DMS79 (cell line): Measurements from ENCODE around the gene FAM20C.

Source experiments
- DNase-seq: peaks from one replicate; lab custom pipeline; 2025; lab: John Stamatoyannopoulos, UW

The FAM20C gene

DNA sequence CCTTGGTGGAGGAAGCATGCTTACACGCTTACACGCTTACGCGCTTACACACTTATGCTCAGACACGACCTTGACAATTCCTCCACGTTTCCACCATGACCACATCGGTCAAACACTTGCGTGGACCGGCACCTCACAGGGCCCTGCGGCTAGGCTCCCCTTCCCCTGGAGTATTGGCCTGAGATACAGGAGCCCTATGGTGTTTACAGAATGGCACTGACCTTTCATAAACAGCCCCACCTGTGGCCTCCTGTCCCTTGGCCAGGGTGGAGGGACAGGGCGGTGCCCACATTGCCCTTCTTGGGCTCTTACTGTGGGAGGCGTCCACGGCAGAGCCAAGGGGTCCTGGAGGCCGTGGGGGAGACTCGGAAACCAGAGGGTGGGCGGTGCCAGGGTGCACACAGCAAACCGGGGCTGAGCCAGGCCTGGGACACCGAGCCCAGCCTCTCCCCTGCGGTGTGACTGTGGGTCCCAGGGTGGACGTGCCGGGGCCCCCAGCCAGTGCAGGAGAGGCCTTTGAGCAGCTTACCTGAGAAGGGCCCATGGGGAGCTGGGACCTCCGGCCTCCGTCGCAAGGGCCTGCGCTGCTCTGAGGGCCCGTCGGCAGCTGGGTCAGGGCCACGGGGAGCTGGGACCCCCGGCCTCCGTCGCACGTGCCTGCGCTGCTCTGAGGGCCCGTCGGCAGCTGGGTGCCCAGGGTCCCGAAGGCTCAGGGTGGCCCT, 53.4 kb downstream of the FAM20C start:
- no peak for DNase-seq

DNA sequence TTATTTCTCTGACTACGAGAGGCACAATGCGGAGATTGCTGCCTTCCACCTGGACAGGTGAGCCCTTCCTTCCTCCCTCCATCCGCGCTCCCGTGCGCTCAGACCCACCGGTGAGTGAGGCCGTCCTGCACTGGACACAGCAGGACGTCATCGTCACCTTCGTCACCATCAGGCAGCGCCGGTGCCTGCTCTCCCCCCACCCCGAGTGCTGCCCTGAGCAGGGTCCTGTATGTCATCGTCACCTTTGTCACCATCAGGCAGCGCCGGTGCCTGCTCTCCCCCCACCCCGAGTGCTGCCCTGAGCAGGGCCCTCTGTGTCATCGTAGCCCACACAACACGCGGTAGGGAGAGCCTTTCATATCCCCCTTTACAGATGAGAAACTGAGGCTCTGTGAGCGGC, 54.1 kb downstream of the FAM20C start:
- no peak for DNase-seq

DNA sequence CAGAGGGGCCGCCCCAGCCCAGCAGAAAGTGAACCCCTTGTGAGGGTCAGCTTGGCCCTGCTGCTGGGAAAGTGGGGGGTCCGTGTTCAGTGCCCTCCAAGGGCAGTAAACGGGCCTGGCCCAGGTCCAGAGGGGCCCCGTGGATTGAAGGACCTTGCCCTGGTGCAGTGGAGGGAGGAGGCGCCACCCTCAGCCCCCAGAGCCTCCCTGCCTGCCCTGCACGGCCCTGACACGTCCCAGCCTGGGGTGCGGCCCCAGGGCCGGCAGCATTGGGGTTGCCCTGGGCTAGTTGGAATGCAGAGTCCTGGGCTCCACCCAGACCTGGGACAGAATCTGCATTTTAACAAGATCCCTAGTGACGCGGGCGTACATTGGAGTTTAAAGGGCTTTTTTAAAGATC, 54.8 kb downstream of the FAM20C start:
- DNase-seq: no peak

DNA sequence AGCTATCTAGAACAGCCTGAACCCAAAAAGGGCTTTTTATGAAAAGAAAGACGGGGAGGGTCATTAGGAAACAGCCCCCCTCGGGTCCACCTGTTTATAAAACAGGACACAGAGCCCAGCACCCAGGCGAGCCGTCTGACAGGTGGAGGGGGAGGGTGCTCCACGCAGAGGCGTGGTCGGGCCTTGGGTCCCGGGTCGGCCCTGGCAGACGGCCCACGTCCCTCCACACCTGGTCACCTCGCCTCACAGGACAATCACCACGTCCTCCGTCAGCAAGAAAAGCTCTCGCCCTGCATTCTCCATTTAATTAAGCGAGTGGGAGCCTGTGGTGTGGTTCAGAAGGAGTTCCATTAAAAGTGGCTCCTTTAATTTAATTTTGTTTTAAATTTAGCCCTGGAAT, 55.3 kb downstream of the FAM20C start:
- no peak for DNase-seq

DNA sequence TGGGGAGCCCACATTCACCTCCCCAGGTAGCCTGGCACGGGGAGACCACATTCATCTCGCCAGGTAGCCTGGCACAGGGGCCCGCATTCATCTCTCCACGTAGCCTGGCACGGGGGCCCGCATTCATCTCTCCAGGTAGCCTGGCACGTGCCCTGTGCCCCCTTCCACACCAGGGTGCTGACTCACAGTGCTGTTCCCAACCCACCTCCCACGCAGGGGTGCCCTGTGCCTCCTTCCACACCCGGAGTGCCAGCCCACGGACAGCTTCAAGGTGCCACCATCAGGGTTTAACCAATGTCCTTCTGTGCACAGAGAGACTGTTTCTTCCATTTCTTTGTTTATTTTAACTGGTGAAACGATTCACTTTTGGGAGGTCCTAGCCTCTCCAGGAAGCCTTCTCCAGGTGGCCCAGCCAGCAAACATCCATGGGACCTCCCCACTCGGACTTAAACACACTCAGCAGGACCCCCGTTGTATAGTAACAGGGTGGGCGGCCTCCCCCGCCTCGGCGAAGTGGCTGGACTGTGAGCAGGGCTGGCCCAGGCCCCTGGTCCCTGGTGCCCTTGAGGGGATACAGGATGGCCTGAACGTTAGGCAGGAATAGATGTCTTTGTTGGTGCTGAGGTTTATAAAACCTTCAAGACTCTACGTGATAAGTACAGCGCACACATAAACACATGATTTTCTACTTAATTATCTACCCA, 56.5 kb downstream of the FAM20C start:
- DNase-seq: no peak

DNA sequence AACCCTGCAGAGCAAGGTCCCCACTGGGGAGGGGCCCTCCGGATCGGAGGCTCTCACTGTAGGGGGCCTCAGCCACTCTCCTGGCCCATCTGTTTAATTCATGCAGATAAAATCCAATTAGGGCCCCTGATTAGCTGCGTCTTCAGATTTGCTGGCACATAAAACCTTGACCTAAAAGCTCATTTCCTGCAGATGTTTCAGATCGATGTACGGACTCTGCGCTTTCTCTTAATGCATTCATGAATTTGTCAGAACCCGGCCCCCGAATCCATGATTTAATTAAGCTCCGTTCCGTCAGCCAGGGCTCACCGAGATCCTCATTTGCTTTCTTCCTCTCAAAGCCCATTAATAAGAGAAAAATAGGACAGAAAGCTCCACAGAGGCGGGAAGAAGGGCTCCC, 57.6 kb downstream of the FAM20C start:
- no peak for DNase-seq

DNA sequence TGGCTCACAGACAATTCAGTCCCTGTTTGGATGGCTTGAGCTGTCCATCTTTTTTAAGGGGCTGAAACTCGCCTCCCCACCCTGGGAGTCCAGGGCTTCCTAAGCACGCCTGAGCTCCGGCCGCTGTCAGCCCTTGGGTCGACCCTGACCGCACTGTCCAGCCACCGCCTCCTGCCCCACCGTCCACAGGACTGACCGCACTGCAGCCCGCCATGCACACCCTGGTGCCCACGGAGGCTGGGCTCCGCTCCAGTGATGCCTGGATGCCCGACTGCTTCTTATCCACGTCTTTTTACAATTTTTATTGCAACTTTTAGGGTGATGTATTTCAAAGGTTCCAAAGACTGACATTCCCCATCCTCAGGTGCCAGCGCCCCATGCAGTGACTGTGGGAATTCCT, 58.2 kb downstream of the FAM20C start:
- no peak for DNase-seq

DNA sequence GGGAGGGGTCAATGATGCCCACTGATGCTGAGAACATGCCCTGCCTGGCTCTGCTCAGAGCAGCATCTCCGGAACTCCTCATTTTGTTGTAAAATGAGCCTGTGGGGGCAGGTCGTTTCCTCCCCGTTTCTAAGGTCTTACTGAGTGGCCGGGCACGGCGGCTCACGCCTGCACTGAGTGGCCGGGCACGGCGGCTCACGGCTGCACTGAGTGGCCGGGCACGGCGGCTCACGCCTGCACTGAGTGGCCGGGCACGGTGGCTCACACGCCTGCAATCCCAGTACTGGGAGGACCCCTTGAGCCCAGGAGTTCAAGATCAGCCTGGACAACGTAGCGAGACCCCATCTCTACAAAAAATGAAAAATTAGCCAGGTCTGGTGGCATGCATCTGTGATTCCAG, 58.6 kb downstream of the FAM20C start:
- DNase-seq: no peak

DNA sequence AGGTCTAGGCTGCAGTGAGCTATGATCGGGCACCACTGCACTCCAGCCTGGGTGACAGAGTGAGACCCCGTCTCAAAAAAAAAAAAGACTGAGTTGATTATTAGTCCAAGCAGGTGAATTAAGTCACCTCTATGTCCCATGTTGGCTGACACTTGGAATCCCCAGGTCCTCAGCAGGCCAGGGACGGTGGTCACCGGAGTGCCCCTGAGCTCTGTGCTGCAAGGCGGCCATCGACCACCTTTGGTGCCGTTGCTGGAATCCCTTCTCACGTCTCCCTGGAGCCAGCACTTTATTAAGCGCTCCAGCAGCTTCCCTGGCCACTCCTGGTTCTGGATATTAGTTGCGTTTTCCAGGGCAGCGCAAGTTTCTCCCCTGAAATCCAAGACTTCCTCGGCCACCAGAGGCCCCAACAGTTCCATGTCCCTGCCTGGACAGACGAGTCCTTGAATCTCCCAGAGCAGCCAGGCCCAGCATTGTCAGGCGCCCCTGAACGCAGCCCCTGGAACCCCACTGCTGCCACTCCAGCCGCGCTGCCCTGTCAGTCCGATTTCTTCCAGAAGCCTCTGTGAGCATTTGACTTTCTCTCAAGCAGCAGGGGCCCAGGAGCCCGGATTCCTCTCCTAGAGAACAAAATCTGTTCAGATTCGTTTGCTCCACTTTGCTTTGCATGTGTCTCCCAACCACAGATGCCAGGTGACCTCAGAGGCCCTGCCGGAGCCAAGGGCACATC, 59.2 kb downstream of the FAM20C start:
- DNase-seq: no peak

DNA sequence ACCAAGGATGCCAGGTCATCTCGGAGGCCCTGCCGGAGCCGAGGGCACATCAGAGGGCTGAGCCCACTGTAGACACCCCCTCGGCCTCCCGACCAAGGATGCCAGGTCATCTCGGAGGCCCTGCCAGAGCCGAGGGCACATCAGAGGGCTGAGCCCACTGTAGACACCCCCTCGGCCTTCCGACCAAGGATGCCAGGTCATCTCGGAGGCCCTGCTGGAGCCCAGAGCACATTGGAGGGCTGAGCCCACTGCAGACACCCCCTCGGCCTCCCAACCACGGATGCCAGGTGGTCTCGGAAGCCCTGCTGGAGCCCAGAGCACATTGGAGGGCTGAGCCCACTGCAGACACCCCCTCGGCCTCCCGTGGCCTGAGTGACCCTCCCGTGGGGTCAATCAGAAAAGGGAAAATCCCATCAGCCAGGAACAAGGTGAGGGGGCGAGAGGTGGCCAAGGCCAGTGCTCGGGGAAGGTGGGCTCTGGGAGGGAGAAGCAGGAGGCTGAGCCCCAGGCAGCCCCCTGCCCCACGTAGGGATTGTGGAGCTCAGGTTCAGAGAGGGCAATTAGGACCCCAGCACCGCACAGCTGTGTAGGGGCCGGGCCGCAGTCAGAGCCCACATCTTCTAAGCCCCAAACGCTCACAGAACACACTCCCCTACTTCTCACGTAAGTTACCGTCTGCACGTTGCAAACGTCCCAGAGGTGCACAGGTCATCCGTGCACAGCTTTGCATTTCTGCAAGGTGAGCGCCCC, 60.0 kb downstream of the FAM20C start:
- no peak for DNase-seq

DNA sequence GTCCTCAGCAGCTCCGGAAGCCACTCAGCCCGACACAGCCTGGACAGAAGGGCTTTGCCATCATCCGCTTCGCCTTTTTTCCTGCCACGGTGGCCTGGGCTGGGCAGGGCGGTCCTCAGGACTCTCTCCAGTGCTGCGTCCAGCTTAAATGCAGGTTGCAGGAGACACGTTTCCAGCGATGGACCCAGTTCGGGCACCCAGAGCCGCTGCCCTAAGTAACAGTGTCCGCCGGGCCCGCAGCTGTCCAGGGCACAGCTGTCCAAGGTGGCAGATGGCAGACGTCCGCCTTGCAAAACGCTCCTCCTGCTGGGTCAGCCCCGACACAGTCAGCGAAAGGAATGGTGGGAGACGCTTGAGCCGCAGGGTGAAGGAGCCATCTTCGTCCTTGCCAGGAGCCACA, 60.6 kb downstream of the FAM20C start:
- DNase-seq: no peak

DNA sequence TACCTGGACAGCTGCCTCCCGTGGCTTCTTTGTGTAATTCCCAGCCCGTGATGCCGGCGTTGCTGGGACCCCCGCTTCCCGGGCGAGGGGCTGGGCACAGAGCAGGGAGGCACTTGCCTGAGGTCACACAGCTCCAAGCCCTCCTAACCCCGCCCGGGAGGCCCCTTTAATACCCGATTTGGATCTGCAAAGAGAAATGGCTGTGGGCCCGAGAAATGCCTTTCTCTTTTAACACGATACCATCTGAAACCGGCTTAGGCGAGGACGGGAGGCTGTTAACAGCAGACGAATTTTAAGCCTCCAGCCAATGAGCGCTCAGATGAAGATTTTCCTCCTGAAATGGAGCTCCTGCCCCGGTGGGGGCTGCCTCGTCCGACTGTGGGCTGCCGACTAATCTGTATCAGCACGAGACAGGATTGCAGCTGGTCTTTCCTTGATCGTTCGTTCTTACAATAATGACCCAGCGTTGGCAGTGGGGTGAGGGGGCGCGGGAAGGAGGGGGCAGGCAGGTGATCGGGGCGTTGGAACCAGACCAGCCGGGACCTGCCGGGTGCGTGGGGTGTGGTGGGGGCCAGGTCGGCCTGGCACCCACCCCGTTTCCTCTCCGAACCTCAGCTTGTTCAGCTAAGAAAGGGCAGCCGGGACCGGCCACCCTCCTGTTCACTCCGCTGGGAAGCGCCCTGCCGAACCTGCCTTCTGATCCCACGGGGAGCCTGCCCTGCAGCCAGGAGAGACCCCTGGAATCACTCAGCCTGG, 61.4 kb downstream of the FAM20C start:
- DNase-seq: no peak

DNA sequence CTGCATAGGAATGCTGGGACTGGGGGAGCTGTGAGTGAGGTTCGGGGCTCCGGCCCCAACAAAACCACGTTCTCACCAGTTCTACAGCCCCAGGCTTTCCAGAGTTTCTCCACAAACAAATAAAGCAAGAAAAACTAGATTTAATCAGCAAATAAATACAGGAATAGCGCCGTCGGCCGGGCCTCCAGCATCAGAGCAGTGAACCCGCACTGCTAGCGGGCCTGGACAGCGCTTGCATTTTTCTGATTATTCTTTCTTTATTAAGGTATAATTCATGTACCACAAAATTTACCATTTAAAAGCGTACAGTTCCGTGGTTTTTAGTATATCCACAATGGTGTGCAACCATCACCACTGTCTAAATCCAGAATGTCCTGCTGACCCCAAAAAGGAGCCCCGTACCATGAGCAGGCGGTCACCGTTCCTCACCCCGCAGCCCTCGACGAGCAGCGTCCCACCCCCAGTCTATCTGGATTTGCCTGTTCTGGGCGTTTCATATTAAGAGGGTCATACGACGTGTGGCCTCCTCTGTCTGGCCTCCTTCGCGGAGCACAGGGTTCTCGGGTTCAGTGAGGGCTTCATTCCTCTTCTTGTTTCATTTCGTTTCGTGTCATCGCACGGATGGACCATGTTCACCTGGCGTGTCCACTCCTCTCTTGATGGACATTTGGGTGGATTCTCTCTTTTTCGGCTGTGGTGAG, 62.1 kb downstream of the FAM20C start:
- no peak for DNase-seq

DNA sequence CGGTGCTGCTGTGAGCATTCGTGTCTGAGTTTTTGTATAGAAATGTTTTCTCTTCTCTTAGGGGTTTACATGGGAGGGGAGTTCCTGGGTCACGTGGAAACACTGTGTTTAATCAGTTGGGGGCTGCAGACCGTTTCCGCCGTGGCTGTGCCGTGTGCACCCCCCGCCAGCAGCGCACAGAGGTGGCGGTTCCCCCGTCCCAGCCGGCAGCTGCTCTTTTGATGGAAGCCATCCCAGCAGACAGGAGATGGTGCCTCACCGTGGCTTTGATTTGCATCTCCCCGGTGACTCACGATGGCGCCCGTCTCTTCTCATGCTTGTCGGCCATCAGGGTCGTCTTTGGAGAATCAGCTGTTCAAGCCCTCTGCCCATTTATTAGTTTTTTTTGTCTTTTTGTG, 62.7 kb downstream of the FAM20C start:
- DNase-seq: no peak

DNA sequence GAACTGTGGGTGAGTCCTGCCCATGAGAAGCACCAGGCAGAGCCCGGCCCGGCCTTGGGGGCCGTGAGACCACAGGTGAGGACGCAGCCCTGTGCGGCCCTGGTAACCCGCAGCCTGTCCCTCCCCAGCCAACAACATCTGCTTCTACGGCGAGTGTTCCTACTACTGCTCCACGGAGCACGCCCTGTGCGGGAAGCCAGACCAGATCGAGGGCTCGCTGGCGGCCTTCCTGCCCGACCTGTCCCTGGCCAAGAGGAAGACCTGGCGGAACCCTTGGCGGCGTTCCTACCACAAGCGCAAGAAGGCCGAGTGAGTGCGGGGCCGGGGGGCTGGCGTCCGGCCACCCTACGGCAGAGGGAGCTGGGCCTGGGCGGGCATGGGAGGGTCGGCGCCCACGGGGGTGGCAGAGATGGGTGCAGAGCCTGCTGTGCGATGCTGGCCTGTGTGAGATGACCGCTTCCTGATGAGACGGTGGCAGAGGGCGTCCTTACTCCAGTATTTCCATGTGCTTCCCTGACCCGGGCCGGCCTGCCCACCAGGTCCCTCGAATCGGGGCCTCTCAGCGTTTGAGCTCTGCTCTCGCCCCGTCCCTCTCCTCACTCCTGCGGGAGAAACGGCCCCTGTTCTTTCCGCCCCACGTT, 63.5 kb downstream of the FAM20C start:
- no peak for DNase-seq

DNA sequence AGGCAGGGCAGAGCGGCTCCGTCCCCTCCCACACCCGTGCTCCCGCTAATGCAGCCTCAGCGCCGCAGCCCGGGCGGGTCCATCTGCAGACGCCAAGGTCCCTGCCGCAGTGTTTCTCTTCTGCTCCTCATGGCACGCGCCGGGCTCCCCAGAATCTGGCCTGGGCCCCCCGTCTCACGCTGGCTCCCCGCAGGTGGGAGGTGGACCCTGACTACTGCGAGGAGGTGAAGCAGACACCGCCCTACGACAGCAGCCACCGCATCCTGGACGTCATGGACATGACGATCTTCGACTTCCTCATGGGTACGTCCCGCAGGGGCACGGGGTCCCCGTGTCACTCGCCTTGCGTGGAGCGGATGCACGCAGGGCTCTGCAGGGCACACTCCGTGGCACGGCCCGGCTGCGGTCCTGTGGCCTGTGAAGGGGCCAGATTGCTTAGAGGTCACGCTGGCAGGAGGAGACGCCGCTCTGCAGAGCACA, 64.1 kb downstream of the FAM20C start:
- no peak for DNase-seq

DNA sequence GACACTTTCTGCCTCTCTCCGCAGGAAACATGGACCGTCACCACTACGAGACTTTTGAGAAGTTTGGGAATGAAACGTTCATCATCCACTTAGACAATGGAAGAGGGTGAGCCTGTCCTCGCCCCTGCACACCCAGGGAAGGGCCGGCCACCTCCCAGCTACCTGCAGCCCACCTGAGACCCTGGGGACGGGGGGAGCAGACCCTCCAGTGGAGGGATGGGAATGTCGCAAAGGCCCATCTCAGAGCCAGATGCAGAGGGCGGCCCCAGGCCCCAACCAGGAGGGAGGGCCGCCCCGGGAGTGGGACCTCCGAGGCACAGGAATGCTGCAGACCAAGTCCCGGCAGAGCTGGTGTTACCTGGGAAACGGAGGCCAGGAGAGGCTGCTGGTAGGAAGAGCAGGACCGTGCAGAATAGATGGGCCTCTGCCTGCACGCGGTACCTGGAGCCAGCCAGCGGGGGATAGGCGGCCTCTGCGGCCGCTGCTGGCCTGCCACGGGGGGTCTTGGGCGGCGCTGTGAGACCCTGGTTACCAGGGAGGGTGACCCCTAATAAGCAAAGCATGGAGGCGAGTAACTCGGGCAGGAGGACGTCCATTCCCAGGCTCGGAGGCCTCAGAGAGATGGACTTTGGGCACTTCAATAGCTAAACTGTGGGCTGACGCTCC, 64.7 kb downstream of the FAM20C start:
- DNase-seq: no peak

DNA sequence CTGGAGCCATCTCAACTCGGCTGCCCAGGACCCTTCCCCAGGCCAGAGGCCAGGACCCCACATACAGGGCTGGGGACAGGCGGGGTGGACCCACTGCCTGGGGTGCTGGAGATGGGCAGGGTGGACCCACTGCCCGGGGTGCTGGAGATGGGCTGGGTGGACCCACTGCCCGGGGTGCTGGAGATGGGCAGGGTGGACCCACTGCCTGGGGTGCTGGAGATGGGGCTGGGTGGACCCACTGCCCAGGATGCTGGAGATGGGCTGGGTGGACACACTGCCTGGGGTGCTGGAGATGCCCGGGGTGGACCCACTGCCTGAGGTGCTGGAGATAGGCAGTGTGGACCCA, 65.2 kb downstream of the FAM20C start:
- no peak for DNase-seq

DNA sequence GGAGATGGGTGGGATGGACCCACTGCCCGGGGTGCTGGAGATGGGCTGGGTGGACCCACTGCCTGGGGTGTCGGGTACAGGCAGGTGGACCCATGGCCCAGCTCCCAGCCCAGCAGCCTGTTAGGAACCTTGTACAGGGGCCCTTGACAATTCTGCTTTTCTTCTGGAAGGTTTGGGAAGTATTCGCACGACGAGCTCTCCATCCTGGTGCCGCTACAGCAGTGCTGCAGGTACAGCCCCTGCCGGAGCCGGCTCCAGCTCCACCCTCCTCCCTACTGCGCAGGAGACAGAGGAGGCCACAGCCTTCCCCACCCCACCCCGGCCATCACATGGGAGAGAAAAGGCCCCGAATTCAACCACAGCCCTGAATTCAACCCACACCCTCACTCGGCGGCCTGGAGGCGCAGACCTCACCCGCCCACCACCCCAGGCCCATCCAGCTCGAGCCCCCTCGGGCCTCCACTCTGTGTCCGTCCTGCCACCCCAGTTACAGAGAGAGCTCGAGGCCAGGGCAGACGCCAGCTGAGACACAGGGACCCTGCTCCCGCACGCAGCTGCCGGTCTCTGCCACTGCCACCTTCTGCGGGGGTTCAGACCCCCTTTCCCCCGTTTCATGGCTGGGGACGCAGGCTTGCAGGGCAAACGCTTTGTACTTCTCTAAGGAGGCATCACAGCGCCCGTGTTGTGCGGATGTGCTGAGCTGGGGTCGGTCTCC, 66.3 kb downstream of the FAM20C start:
- no peak for DNase-seq

DNA sequence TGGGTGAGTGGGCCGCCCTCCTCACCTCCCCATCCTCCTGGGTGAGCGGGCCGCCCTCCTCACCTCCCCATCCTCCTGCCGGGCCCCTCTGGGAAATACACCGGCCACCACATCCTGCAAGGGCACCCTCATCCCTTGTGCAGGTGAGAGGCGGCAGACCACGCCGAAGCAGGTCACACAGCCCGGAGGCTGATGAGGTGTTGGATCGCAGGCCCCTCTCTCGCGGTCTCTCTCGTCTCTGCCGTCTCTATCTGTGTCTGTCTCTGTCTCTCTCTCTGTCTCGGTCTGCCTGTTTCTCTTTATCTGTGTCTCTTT, 66.8 kb downstream of the FAM20C start:
- DNase-seq: no peak
